ENCODE results near the gene RNASEH2B.

DNA sequence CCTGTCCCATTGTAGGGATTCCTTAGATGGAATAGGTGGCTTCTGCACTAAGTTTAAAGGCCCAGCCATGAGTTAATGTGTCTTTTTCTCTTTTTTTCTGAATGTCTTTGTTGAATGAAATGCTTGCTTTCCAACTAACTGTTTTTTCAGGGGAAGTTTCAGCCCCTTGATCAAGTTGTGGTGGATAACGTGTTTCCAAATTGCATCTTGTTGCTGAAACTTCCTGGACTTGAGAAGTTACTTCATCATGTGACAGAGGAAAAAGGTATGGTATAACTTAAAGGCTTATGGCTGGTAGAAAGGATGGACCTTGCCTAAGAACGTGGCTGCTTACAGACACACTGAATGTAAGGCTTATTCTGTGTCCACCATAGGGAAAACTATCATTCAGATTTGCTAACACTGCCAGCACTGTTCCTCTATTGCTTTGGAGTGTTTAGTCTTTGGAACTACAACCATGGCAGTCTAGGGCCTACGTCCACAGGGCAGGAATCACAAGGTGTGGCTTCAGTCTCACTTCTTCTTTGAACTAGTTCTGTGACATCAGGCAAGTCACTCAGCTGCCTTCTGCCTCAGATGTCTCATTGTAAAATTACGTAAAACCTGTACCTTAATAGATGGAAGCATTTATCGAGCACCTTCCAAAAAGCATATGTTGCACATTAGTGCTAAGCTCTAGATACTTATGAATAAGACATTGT is 25.3 kb downstream of the RNASEH2B start:
- TF ChIP-seq EZH2phosphoT487 (IDR thresholded peaks at IDR 0.05; ENCODE audit: borderline replicate concordance, low read depth, low read length): no peak
- TF ChIP-seq, protein P1, sequence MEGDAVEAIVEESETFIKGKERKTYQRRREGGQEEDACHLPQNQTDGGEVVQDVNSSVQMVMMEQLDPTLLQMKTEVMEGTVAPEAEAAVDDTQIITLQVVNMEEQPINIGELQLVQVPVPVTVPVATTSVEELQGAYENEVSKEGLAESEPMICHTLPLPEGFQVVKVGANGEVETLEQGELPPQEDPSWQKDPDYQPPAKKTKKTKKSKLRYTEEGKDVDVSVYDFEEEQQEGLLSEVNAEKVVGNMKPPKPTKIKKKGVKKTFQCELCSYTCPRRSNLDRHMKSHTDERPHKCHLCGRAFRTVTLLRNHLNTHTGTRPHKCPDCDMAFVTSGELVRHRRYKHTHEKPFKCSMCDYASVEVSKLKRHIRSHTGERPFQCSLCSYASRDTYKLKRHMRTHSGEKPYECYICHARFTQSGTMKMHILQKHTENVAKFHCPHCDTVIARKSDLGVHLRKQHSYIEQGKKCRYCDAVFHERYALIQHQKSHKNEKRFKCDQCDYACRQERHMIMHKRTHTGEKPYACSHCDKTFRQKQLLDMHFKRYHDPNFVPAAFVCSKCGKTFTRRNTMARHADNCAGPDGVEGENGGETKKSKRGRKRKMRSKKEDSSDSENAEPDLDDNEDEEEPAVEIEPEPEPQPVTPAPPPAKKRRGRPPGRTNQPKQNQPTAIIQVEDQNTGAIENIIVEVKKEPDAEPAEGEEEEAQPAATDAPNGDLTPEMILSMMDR (conservative IDR thresholded peaks at IDR 0.05; ENCODE audit: low read length): no peak
